SK-N-MC (cell line): ENCODE measurements around the gene GRIP2.

Experiments used
- EZH2 ChIP-seq: fragments of 200-600 bp; sonication (generic); IDR thresholded peaks from one replicate; pipeline ENCODE4 v1.6.1; 2017; ENCODE audit warnings: antibody characterized with exemption
- POLR2AphosphoS5 ChIP-seq: IDR thresholded peaks from 2 replicates; pipeline ENCODE4 v1.6.1; 2012; ENCODE audit warnings: mild to moderate bottlenecking, low read depth, low read length, borderline replicate concordance

- no peak for TF ChIP-seq POLR2AphosphoS5
- TF ChIP-seq EZH2: no peak
Observed at GRCh38 chr3:14497321-14497720, 42.8 kb downstream of the GRIP2 start.
